ENCODE measurements around the gene ADCY2. TPM values are rescaled to one million over a fixed set of nuclear protein-coding genes. Genes with fewer than 3 reads are reported as not detected.
A peak's percentile ranks its signal among the peaks of the same experiment; 100 is the strongest.

ADCY2 gene
- total RNA-seq, 2 experiments from 2014 or later, result not detected

DNA sequence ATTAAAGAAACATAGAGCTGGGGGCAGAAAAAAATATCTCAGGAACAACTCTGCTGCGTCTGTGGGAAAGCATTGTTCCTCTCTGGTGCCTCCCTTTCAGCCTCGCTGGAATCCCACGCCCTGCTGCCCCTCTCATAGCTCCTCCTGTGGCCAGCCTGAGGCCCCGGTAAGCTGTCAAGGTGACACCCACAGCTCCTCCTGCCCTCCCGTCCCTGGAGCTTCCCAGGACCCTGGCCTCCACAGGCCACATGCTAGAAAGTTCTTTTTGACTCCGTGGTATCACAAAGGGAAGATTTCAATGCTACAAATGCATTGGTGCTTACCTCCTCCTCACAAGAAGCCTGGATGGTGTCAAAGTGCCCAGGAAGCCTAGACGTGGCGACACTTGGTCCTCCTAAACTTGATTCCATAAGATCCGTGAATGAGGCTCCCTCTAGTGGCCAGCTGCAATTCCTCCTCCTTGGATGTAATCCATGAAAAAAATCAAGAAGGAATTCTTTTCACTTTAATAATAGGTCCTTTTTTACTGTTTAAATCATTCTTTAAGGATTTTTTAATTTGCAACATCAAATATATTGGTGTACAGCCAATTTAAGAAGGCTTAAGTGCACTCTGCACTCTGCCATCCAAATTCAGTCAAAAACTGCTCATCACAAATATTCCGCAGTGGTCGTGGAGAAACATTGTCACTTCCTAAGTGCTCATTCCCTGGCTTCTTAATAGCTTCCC is 350.1 kb downstream of the ADCY2 start:
- H3K36me3 Mint-ChIP-seq (ENCODE audit: low read depth), result no peaks in the 10 kb centered on the region
- H3K9me3 Mint-ChIP-seq, result no peaks in the 10 kb centered on the region
- H3K4me1 Mint-ChIP-seq (ENCODE audit: low read depth), result no peaks in the 10 kb centered on the region
- DNase-seq (peak; percentile 67), ATAC-seq (no peak)
- intact Hi-C loops (cut with micrococcal nuclease), result loop anchor here (10.0 kb wide), 1 partner anchor 501 kb away; no protein-coding TSS in a partner anchor
- no peak overlapping the region for H3K4me3 Mint-ChIP-seq
- peaks cover 6% of the 10 kb centered on the region for H3K27me3 Mint-ChIP-seq
- CTCF ChIA-PET, result interaction anchor here (0.9 to 2.9 kb wide), 10 partner anchors 9 to 486 kb away, joined by 3 to 6 read pairs (median 4); no protein-coding TSS in a partner anchor
- TF ChIP-seq, protein P1, sequence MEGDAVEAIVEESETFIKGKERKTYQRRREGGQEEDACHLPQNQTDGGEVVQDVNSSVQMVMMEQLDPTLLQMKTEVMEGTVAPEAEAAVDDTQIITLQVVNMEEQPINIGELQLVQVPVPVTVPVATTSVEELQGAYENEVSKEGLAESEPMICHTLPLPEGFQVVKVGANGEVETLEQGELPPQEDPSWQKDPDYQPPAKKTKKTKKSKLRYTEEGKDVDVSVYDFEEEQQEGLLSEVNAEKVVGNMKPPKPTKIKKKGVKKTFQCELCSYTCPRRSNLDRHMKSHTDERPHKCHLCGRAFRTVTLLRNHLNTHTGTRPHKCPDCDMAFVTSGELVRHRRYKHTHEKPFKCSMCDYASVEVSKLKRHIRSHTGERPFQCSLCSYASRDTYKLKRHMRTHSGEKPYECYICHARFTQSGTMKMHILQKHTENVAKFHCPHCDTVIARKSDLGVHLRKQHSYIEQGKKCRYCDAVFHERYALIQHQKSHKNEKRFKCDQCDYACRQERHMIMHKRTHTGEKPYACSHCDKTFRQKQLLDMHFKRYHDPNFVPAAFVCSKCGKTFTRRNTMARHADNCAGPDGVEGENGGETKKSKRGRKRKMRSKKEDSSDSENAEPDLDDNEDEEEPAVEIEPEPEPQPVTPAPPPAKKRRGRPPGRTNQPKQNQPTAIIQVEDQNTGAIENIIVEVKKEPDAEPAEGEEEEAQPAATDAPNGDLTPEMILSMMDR (IDR thresholded peaks at IDR 0.05), result peak; percentile 74
- no peak overlapping the region for H3K27ac Mint-ChIP-seq
- POLR2A ChIA-PET, result no interaction called here

DNA sequence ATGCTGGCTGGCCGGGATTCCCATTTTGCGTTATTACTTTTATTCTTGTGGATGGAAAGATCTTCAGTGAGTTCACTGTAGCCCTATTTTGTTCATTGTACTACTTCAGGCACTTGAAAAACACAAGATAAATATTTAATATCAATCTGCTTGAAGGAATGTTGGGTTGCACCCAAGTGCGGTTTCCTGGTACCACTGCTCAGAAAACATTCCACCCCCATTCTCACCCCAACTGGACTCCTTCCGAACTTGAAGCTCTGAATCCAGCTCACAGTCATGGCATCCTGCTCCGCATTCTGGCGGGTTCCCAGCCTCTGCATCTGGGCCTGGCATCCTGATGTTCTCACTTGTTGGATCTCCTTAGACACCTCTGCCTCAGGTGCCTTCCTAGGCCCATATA is 351.8 kb downstream of the ADCY2 start:
- DNase-seq (no peak), ATAC-seq (no peak)
- CTCF ChIA-PET, result interaction anchor here (1.0 to 2.9 kb wide), 2 partner anchors 22 to 69 kb away, joined by 3 to 6 read pairs; no protein-coding TSS in a partner anchor
- no peaks in the 10 kb centered on the region for H3K4me1 Mint-ChIP-seq (ENCODE audit: low read depth)
- H3K9me3 Mint-ChIP-seq, result no peaks in the 10 kb centered on the region
- TF ChIP-seq, protein P1 (IDR thresholded peaks at IDR 0.05), result no peak
- no peaks in the 10 kb centered on the region for H3K36me3 Mint-ChIP-seq (ENCODE audit: low read depth)
- peaks cover 10% of the 10 kb centered on the region for H3K27me3 Mint-ChIP-seq
- no peak overlapping the region for H3K27ac Mint-ChIP-seq
- intact Hi-C loops (cut with micrococcal nuclease), result loop anchor here (10.0 kb wide), 1 partner anchor 503 kb away; no protein-coding TSS in a partner anchor
- no peak overlapping the region for H3K4me3 Mint-ChIP-seq
- POLR2A ChIA-PET, result no interaction called here

GRCh38 chr5:7749626-7750025 is 353.7 kb downstream of the ADCY2 start:
- Mint-ChIP-seq H3K27me3 (peaks cover 17% of the 10 kb centered on the region), H3K4me1 (ENCODE audit: low read depth) (no peaks in the 10 kb centered on the region), H3K9me3 (no peaks in the 10 kb centered on the region), H3K4me3 (no peak overlapping the region), H3K36me3 (ENCODE audit: low read depth) (no peaks in the 10 kb centered on the region), H3K27ac (no peak overlapping the region)
- TF ChIP-seq, protein P1 (IDR thresholded peaks at IDR 0.05), result no peak
- intact Hi-C loops (cut with micrococcal nuclease), result loop anchor here (10.0 kb wide), 1 partner anchor 505 kb away; no protein-coding TSS in a partner anchor
- no peak for DNase-seq
- ATAC-seq, result no peak
- ChIA-PET CTCF (no interaction called here), POLR2A (no interaction called here)

DNA sequence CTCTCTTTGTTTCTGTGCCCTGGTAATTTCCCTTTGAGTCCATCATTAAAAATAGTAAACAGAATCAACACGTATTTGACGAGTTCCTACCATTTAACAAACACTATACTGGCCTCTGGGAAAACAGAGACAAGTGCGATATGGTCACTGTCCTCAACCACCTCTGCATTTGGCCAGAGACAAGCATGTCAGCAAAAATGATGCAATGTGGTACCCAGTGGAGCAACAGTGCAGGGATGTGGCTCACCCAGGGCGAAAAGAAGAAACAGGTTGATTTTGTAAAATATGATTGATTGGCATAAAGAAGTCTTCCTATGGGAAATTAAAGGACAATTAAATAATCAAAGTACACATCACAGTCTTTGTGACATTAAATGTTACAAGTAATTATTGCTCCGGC is 355.9 kb downstream of the ADCY2 start:
- intact Hi-C loops (cut with micrococcal nuclease), result no loop called here
- TF ChIP-seq, protein P1 (IDR thresholded peaks at IDR 0.05), result no peak
- Mint-ChIP-seq H3K4me1 (ENCODE audit: low read depth) (no peaks in the 10 kb centered on the region), H3K4me3 (no peak overlapping the region), H3K36me3 (ENCODE audit: low read depth) (no peaks in the 10 kb centered on the region), H3K27me3 (peaks cover 31% of the 10 kb centered on the region), H3K27ac (no peak overlapping the region), H3K9me3 (no peaks in the 10 kb centered on the region)
- ChIA-PET CTCF (interaction anchor here (1.7 kb wide), 1 partner anchor 931 kb away, joined by 4 read pairs; no protein-coding TSS in a partner anchor), POLR2A (no interaction called here)
- ATAC-seq (no peak), DNase-seq (no peak)

DNA sequence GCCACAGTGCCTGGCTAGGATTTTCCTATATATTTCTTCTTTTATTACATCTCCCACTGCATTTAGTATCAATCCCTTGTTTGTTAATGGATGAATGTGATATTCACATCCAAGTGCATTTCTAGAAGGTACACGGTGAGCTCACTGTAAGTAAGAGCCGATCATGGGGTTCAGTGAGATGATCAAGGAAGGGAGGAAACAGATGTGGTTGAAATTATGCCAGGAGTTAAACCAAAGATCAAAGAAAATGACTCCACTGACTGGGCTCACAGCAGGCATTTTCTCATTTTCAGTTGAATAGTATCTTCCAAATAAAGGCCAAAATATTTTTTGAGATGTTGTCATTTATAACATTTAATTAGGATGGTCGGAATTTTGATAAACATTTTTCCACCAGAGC is 357.2 kb downstream of the ADCY2 start:
- ATAC-seq (no peak), DNase-seq (no peak)
- POLR2A ChIA-PET, result interaction anchor here (0.7 kb wide), 1 partner anchor 74 kb away, joined by 3 read pairs; no protein-coding TSS in a partner anchor
- Mint-ChIP-seq H3K27me3 (peaks cover 26% of the 10 kb centered on the region), H3K36me3 (ENCODE audit: low read depth) (no peaks in the 10 kb centered on the region), H3K9me3 (no peaks in the 10 kb centered on the region), H3K4me1 (ENCODE audit: low read depth) (no peaks in the 10 kb centered on the region), H3K27ac (no peak overlapping the region), H3K4me3 (no peak overlapping the region)
- intact Hi-C loops (cut with micrococcal nuclease), result no loop called here
- TF ChIP-seq, protein P1 (IDR thresholded peaks at IDR 0.05), result no peak
- CTCF ChIA-PET, result interaction anchor here (0.9 kb wide), 1 partner anchor 505 kb away, joined by 3 read pairs; no protein-coding TSS in a partner anchor

Measured in activated CD8-positive, alpha-beta T cell treated with anti-CD3 and anti-CD28 coated beads for 36 hours (primary cell).